Activated naive CD4-positive, alpha-beta T cell treated with Interleukin-2 at 50 U/mL for 16 hours (primary cell): ENCODE results near the gene SYT15B.
"Not testable (repeated sequence)": the region's sequence is repeated elsewhere in the genome, so short reads cannot be mapped to it uniquely, and the experiment has no call there.

ENCODE experiments used
- DNase-seq: peaks from one replicate; pipeline ENCODE4 v3.0.0-alpha.2; 2020

Gene SYT15B

GRCh38 chr10:47725047-47725446 lies 38.3 kb downstream of the SYT15B start:
- not testable (repeated sequence) for DNase-seq

DNA sequence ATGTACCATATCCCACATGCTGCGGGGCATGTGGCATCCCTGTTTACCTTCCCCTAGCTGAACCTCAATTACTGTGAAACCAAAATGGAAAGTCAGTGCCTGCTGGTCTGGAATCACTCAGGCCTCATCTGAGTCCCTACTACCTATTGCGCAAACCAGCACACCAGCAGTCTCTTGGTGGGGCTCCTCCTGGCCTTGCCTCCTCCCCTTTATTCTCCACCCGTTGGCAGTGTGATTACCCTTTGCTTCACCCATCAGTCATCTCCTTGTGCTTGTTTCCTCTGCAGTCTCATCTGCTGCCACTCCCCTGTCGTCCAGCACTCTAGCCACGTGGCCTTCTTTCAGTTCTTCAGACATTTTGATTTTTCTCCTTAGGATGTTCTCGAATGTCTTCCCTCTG lies 39.3 kb downstream of the SYT15B start:
- DNase-seq, result not testable (repeated sequence)

DNA sequence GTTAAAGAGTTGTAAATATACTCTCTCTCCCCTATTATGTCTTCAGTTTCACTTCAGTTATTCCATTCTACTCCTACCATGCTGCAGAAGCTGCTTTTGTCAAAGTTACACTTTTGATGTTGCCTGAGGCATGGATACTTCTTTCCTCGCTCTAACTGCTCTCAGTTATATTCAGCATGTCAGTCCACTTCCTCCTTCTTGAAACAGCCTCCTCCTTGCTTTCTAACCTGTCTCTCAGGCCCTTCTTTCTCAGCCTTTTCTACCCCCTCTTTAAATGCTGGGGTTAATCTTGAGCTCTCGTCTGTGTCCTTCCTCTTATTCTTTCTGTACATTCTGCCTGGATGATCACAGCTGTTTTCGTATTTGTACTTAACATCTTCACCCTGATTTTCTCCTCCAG lies 40.0 kb downstream of the SYT15B start:
- DNase-seq, result not testable (repeated sequence)

DNA sequence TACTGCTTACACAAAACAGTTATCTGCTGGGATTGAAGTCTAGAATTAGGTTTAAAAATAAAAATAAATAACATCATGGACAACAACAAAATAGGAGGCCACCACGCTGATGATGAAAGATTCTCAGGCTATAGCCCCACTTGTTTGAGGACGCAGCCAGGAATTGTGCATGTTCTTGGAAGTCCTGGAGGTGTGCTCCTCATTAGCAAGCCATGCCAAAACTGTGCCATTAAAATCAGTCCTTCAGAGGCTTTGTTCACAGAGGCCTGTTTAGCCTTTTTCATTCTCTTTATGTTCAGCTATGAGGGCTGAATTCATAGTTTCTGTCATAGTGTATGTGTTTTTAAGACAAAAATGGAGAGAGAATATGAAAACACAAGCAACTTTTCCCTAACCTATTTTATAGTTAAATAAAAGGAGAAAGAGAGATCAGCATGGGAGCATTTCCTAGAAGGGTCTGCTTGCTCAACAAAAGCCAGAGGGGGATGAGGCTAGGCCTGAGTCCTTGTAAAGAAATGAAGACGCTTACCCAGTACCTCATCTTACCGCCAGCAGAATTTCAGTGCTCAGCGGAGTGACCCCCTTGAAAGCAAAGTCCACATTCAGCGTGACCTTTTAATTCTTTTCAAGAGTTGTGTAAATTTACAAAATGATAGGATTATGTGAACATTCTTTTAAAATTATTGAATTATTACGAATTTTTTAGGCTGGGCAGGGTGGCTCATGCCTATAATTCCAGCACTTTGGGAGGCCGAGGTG lies 46.2 kb downstream of the SYT15B start:
- not testable (repeated sequence) for DNase-seq
